Naive thymus-derived CD4-positive, alpha-beta T cell (primary cell): Measurements from ENCODE around the gene SMIM35. TPM values are rescaled to one million over a fixed set of nuclear protein-coding genes. Genes with fewer than 3 reads are reported as not detected.
"Not testable (repeated sequence)": the region's sequence is repeated elsewhere in the genome, so short reads cannot be mapped to it uniquely, and the experiment has no call there.

Experiments
- ATAC-seq: fragments of 150-1000 bp; cut with Tn5 transposase; 2 replicates; pipeline ENCODE4 v1.10.0; 2021; ENCODE audit warnings: mild to moderate bottlenecking, moderate library complexity
- CTCF ChIA-PET: fragments of 350-600 bp; sonication (Branson Sonifier 250); formaldehyde crosslinking; loops from one replicate; lab custom pipeline; 2021; ENCODE audit warnings: antibody characterized with exemption; lab: Charles Lee
- POLR2A ChIA-PET: fragments of 350-600 bp; sonication (Branson Sonifier 250); formaldehyde crosslinking; loops from one replicate; lab custom pipeline; 2021; ENCODE audit warnings: antibody characterized with exemption, inconsistent platforms; lab: Charles Lee
- DNase-seq, 9 donors: peaks; one replicate each; pipeline versions ENCODE4 v3.0.0 to v3.0.0-alpha.2; 2020 to 2022; ENCODE audit warnings: mixed read lengths in 1 of 9
- H3K27ac ChIP-seq: one replicate; pipeline ENCODE4 v1.7.0; 2013; ENCODE audit warnings: mild to moderate bottlenecking, low read depth, low read length, moderate library complexity
- H3K27me3 ChIP-seq, 2 donors: one replicate each; pipeline ENCODE4 v1.7.0; 2013; ENCODE audit warnings: low read length in 2 of 2, mild to moderate bottlenecking in 2 of 2, moderate library complexity in 2 of 2; ENCODE audit not compliant: control insufficient read depth in 2 of 2, insufficient read depth in 2 of 2
- H3K36me3 ChIP-seq, 3 experiments: 1 replicate in 2 of 3; 2 replicates in 1 of 3; pipeline ENCODE4 v1.7.0; 2013; ENCODE audit warnings: low read length in 3 of 3, mild to moderate bottlenecking in 3 of 3, moderate library complexity in 1 of 3; ENCODE audit not compliant: insufficient read depth in 3 of 3, control insufficient read depth in 2 of 3
- H3K4me1 ChIP-seq, 2 donors: one replicate each; pipeline ENCODE4 v1.7.0; 2013; ENCODE audit warnings: low read length in 2 of 2, mild to moderate bottlenecking in 2 of 2, moderate library complexity in 1 of 2; ENCODE audit not compliant: control insufficient read depth in 2 of 2, insufficient read depth in 2 of 2
- H3K4me3 ChIP-seq: 2 replicates; pipeline ENCODE4 v1.7.0; 2013; ENCODE audit warnings: mild to moderate bottlenecking, low read length
- H3K9me3 ChIP-seq, 3 experiments: 1 replicate in 2 of 3; 2 replicates in 1 of 3; pipeline ENCODE4 v1.7.0; 2013; ENCODE audit warnings: low read length in 3 of 3; ENCODE audit not compliant: control insufficient read depth in 2 of 3
- H3K27ac Mint-ChIP-seq, 9 donors: one replicate each; pipeline ENCODE4 v1.8.0; 2020 to 2022; ENCODE audit warnings: mixed read lengths in 9 of 9, mild to moderate bottlenecking in 8 of 9, moderate library complexity in 5 of 9, inconsistent platforms in 2 of 9
- H3K27me3 Mint-ChIP-seq, 5 donors: one replicate each; pipeline ENCODE4 v1.8.0; 2021 to 2022; ENCODE audit warnings: mixed read lengths in 5 of 5, mild to moderate bottlenecking in 1 of 5
- H3K36me3 Mint-ChIP-seq, 5 donors: one replicate each; pipeline ENCODE4 v1.8.0; 2020 to 2022; ENCODE audit warnings: mixed read lengths in 5 of 5, mild to moderate bottlenecking in 3 of 5, inconsistent platforms in 1 of 5
- H3K4me1 Mint-ChIP-seq, 7 donors: one replicate each; pipeline ENCODE4 v1.8.0; 2020 to 2022; ENCODE audit warnings: mixed read lengths in 7 of 7, mild to moderate bottlenecking in 3 of 7, inconsistent platforms in 1 of 7
- H3K4me3 Mint-ChIP-seq, 10 donors: one replicate each; pipeline ENCODE4 v1.8.0; 2020 to 2022; ENCODE audit warnings: mild to moderate bottlenecking in 10 of 10, mixed read lengths in 10 of 10, moderate library complexity in 6 of 10, inconsistent platforms in 2 of 10
- H3K9me3 Mint-ChIP-seq, 11 donors: one replicate each; pipeline ENCODE4 v1.8.0; 2020 to 2022; ENCODE audit warnings: mixed read lengths in 11 of 11, mild to moderate bottlenecking in 4 of 11, inconsistent platforms in 1 of 11, moderate library complexity in 1 of 11
- intact Hi-C, 2 donors: fragments of 100-400 bp; cut with micrococcal nuclease; formaldehyde crosslinking; loops; one replicate each; pipeline ENCODE4 v1.15.1; 2023
- polyA plus RNA-seq, 2 donors: library from polyadenylated mRNA; unstranded; fragments of 300-500 nt; fragmentation: Illumina TruSeq; gene quantifications; one replicate each; pipeline ENCODE4 v1.2.3, GENCODE V29; 2021
- total RNA-seq, 6 experiments: library from RNA in 5 of 6; stranded (reverse) in 5 of 6; gene quantifications; 1 replicate in 5 of 6; 2 replicates in 1 of 6; pipeline ENCODE4 v1.2.3 and lab custom pipeline; 2021 to 2026

The SMIM35 gene
- total and polyA plus RNA-seq, 7 experiments from 2014 or later: 0.11 to 0.60 (median 0.28) TPM; not detected in 3

GRCh38 chr11:118009864-118010737 lies 76.7 kb downstream of the SMIM35 start:
- no peak overlapping the region for H3K4me3 Mint-ChIP-seq

GRCh38 chr11:118008271-118008911 lies 78.4 kb downstream of the SMIM35 start:
- Mint-ChIP-seq H3K27me3 (no peaks in the 10 kb centered on the region), H3K9me3 (peaks cover 0 to 8% (median 0%) of the 10 kb centered on the region in 11 donors), H3K27ac (peak overlapping the region; percentile 63 to 96 (median 91)), H3K36me3 (peaks cover 0 to 30% (median 0%) of the 10 kb centered on the region in 5 donors), H3K4me3 (peak overlapping the region; percentile 44 to 80 (median 71)), H3K4me1 (peaks cover 82 to 97% (median 86%) of the 10 kb centered on the region in 7 donors)
- Histone ChIP-seq H3K4me1 (peaks cover 77 to 98% of the 10 kb centered on the region in 2 donors), H3K4me3 (peak overlapping the region; percentile 27), H3K27me3 (no peaks in the 10 kb centered on the region), H3K9me3 (no peaks in the 10 kb centered on the region), H3K27ac (peak overlapping the region; percentile 55), H3K36me3 (no peaks in the 10 kb centered on the region)
- intact Hi-C loops: loop anchor here (2.0 to 10.0 kb wide), 2 partner anchors 20 to 426 kb away; partner anchors contain the start of gene KMT2A (in 1 of the 2)
- DNase-seq: no peak
- ATAC-seq: no peak
- ChIA-PET CTCF (interaction anchor here (0.9 to 2.0 kb wide), 4 partner anchors 16 to 185 kb away, joined by 3 to 12 read pairs (median 4); partner anchors contain the start of gene IL10RA), POLR2A (interaction anchor here (0.6 to 15.8 kb wide), 8 partner anchors 8 to 297 kb away, joined by 3 to 255 read pairs (median 10); partner anchors contain the start of gene IL10RA)

More at GRCh38 chr11:118009864-118010737, 76.7 kb downstream of the SMIM35 start:
- no peak overlapping the region for H3K4me3 ChIP-seq
- peak overlapping the region in 7 of 9 donors; percentile 8 to 92 (median 67) for H3K27ac Mint-ChIP-seq
- no peak overlapping the region for H3K27ac ChIP-seq
- intact Hi-C loops: loop anchor here (2.0 to 10.0 kb wide), 2 partner anchors 19 to 425 kb away; partner anchors contain the start of gene KMT2A (in 1 of the 2)
- POLR2A ChIA-PET: interaction anchor here (1.4 to 15.8 kb wide), 4 partner anchors 8 to 59 kb away, joined by 6 to 255 read pairs (median 18); partner anchors contain the start of gene IL10RA
- no peak for DNase-seq
- H3K27me3 Mint-ChIP-seq: no peaks in the 10 kb centered on the region
- H3K36me3 ChIP-seq: no peaks in the 10 kb centered on the region
- H3K9me3 ChIP-seq: no peaks in the 10 kb centered on the region
- H3K4me1 ChIP-seq: peaks cover 69 to 98% of the 10 kb centered on the region in 2 donors
- no peak for ATAC-seq
- CTCF ChIA-PET: interaction anchor here (0.7 to 1.1 kb wide), 2 partner anchors 10 to 43 kb away, joined by 3 to 4 read pairs; no protein-coding TSS in a partner anchor
- peaks cover 0 to 7% (median 0%) of the 10 kb centered on the region in 11 donors for H3K9me3 Mint-ChIP-seq
- peaks cover 0 to 31% (median 0%) of the 10 kb centered on the region in 5 donors for H3K36me3 Mint-ChIP-seq
- no peaks in the 10 kb centered on the region for H3K27me3 ChIP-seq
- H3K4me1 Mint-ChIP-seq: peaks cover 82 to 93% (median 85%) of the 10 kb centered on the region in 7 donors

GRCh38 chr11:118007563-118008270 lies 79.0 kb downstream of the SMIM35 start:
- CTCF ChIA-PET: interaction anchor here (0.8 to 2.0 kb wide), 6 partner anchors 11 to 185 kb away, joined by 3 to 12 read pairs (median 4); no protein-coding TSS in a partner anchor

GRCh38 chr11:118007040-118007439 lies 79.7 kb downstream of the SMIM35 start:
- peaks cover 0 to 35% (median 0%) of the 10 kb centered on the region in 5 donors for H3K36me3 Mint-ChIP-seq

More at GRCh38 chr11:118007563-118008270, 79.0 kb downstream of the SMIM35 start:
- Mint-ChIP-seq H3K36me3 (peaks cover 0 to 33% (median 0%) of the 10 kb centered on the region in 5 donors), H3K27ac (peak overlapping the region; percentile 63 to 96 (median 91)), H3K4me1 (peaks cover 83 to 98% (median 90%) of the 10 kb centered on the region in 7 donors), H3K4me3 (peak overlapping the region; percentile 44 to 80 (median 71))
- Histone ChIP-seq H3K4me3 (peak overlapping the region; percentile 27), H3K27ac (peak overlapping the region; percentile 55), H3K4me1 (peaks cover 84 to 98% of the 10 kb centered on the region in 2 donors)
- H3K27me3 ChIP-seq, H3K9me3 Mint-ChIP-seq, H3K27me3 Mint-ChIP-seq, H3K36me3 ChIP-seq, DNase-seq, H3K9me3 ChIP-seq: not testable (repeated sequence)
- ATAC-seq: peak; percentile 43
- POLR2A ChIA-PET: interaction anchor here (0.6 to 15.8 kb wide), 12 partner anchors 8 to 298 kb away, joined by 3 to 255 read pairs (median 6); partner anchors contain the start of gene IL10RA
- intact Hi-C loops: loop anchor here (1.0 to 10.0 kb wide), 6 partner anchors 21 to 427 kb away; partner anchors contain the start of genes IL10RA (in 1 of the 2) and KMT2A (in 1 of the 2)

GRCh38 chr11:118006153-118006534 lies 80.6 kb downstream of the SMIM35 start:
- intact Hi-C loops: loop anchor here in 1 of 2 donors (10.0 kb wide), 1 partner anchor 429 kb away; the partner anchor contains the start of gene KMT2A
- POLR2A ChIA-PET: interaction anchor here (1.1 to 15.8 kb wide), 7 partner anchors 9 to 41 kb away, joined by 3 to 255 read pairs (median 8); partner anchors contain the start of gene IL10RA
- no peak overlapping the region for H3K27ac ChIP-seq
- Mint-ChIP-seq H3K9me3 (peaks cover 0 to 8% (median 0%) of the 10 kb centered on the region in 11 donors), H3K36me3 (peaks cover 0 to 40% (median 3%) of the 10 kb centered on the region in 5 donors), H3K4me1 (peaks cover 84 to 100% (median 92%) of the 10 kb centered on the region in 7 donors), H3K27me3 (no peaks in the 10 kb centered on the region), H3K27ac (peak overlapping the region in 6 of 9 donors; percentile 46 to 98 (median 83)), H3K4me3 (peak overlapping the region in 5 of 10 donors; percentile 25 to 55 (median 36))
- CTCF ChIA-PET: interaction anchor here (1.1 to 2.2 kb wide), 4 partner anchors 23 to 59 kb away, joined by 3 to 7 read pairs (median 5); no protein-coding TSS in a partner anchor
- H3K4me1 ChIP-seq: peaks cover 89 to 99% of the 10 kb centered on the region in 2 donors
- no peaks in the 10 kb centered on the region for H3K36me3 ChIP-seq
- H3K4me3 ChIP-seq: no peak overlapping the region
- H3K27me3 ChIP-seq: no peaks in the 10 kb centered on the region
- DNase-seq (no peak), ATAC-seq (no peak)
- no peaks in the 10 kb centered on the region for H3K9me3 ChIP-seq

More at GRCh38 chr11:118007040-118007439, 79.7 kb downstream of the SMIM35 start:
- Mint-ChIP-seq H3K4me1 (peaks cover 84 to 98% (median 91%) of the 10 kb centered on the region in 7 donors), H3K4me3 (peak overlapping the region; percentile 44 to 80 (median 71)), H3K27ac (peak overlapping the region; percentile 63 to 96 (median 91)), H3K9me3 (peaks cover 0 to 8% (median 0%) of the 10 kb centered on the region in 11 donors), H3K27me3 (no peaks in the 10 kb centered on the region)
- intact Hi-C loops: loop anchor here (1.0 to 10.0 kb wide), 5 partner anchors 21 to 428 kb away; partner anchors contain the start of genes IL10RA (in 1 of the 2) and KMT2A (in 1 of the 2)
- ChIA-PET POLR2A (interaction anchor here (0.6 to 15.8 kb wide), 15 partner anchors 9 to 298 kb away, joined by 3 to 255 read pairs (median 4); partner anchors contain the start of gene IL10RA), CTCF (interaction anchor here (0.7 to 2.0 kb wide), 5 partner anchors 10 to 504 kb away, joined by 3 to 12 read pairs (median 3); no protein-coding TSS in a partner anchor)
- Histone ChIP-seq H3K27me3 (no peaks in the 10 kb centered on the region), H3K27ac (no peak overlapping the region), H3K4me1 (peaks cover 84 to 98% of the 10 kb centered on the region in 2 donors), H3K36me3 (no peaks in the 10 kb centered on the region), H3K9me3 (no peaks in the 10 kb centered on the region), H3K4me3 (peak overlapping the region; percentile 27)
- ATAC-seq (no peak), DNase-seq (no peak)
